Duodenal mucosa (tissue), 2 donors: Measurements from ENCODE around the gene TSC22D4.
"Not testable (repeated sequence)": the region's sequence is repeated elsewhere in the genome, so short reads cannot be mapped to it uniquely, and the experiment has no call there.

Source experiments
- H3K27ac ChIP-seq: one replicate; pipeline ENCODE4 v1.7.0; 2013; ENCODE audit warnings: low read depth, low read length
- H3K27me3 ChIP-seq, 2 donors: one replicate each; pipeline ENCODE4 v1.7.0; 2013; ENCODE audit warnings: low read length in 2 of 2, control low read depth in 1 of 2; ENCODE audit not compliant: insufficient read depth in 2 of 2, control insufficient read depth in 1 of 2
- H3K36me3 ChIP-seq, 2 donors: one replicate each; pipeline ENCODE4 v1.7.0; 2013; ENCODE audit warnings: low read length in 2 of 2, control low read depth in 1 of 2; ENCODE audit not compliant: insufficient read depth in 2 of 2, control insufficient read depth in 1 of 2
- H3K4me1 ChIP-seq, 2 donors: one replicate each; pipeline ENCODE4 v1.7.0; 2013; ENCODE audit warnings: low read length in 2 of 2, control low read depth in 1 of 2; ENCODE audit not compliant: insufficient read depth in 2 of 2, control insufficient read depth in 1 of 2
- H3K4me3 ChIP-seq, 2 donors: one replicate each; pipeline ENCODE4 v1.7.0; 2013; ENCODE audit warnings: low read length in 2 of 2, low read depth in 1 of 2
- H3K9ac ChIP-seq, 2 donors: one replicate each; pipeline ENCODE4 v1.7.0; 2013; ENCODE audit warnings: low read length in 2 of 2, low read depth in 1 of 2
- H3K9me3 ChIP-seq, 2 donors: one replicate each; pipeline ENCODE4 v1.7.0; 2013; ENCODE audit warnings: low read length in 2 of 2, control low read depth in 1 of 2; ENCODE audit not compliant: control insufficient read depth in 1 of 2

Gene TSC22D4

DNA sequence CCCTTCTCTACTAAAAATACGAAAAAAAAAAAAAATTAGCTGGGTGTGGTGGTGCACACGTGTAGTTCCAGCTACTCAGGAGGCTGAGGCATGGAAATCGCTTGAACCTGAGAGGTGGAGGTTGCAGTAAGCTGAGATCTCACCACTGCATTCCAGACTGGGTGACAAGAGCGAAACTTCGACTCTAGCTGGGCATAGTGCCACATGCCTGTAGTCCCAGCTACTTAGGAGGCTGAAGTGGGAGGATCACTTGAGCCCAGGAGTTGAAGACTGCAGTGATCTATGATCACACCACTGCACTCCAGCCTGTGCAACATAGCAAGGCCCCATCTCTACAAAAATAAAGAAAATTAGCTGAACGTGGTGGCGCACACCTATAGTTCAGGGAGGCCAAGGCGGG lies 13.7 kb downstream of the TSC22D4 start:
- Histone ChIP-seq H3K4me1 (peaks cover 0 to 5% of the 10 kb centered on the region in 2 donors), H3K27ac (no peak overlapping the region), H3K9me3 (no peaks in the 10 kb centered on the region), H3K27me3 (no peaks in the 10 kb centered on the region), H3K36me3 (peaks cover 0 to 9% of the 10 kb centered on the region in 2 donors), H3K9ac (no peak overlapping the region), H3K4me3 (no peak overlapping the region)

DNA sequence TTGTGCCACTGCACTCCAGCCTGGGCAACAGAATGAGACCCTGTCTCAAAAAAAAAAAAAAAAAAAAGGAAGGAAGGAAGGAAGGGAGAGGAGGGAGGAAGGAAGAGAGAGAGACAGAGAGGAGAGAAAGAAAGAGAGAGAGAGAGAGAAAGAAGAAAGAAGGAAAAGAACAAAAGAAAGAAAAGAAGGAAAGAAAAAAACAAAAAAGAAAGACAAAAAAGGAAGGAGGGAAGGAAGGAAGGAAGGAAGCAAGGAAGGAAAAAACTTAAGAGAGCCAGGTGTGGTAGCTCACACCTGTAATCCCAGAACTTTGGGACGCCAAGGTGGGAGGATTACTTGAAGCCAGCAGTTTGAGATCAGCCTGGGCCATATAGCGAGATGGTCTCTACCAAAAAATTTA lies 14.2 kb downstream of the TSC22D4 start:
- peaks cover 0 to 9% of the 10 kb centered on the region in 2 donors for H3K36me3 ChIP-seq

DNA sequence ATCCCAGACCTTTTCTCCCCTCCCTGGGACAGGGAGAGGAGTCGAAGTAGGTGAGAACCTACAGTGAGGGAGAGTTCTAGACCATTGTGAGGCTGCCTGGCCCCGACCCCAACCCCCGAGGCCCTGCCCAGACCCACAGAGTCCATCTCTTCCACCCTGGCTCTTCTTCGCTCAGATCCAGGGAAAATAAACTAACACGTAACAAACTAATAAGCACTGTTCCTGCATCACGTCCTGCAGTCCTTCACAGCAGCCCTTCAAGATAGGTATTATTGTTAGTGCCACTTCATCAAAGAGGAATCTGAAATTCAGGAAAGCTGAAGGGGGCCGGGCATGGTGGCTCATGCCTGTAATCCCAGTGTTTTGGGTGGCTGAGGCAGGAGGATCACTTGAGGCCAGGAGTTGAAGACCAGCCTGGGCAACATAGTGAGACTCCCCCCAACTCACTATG lies 14.8 kb downstream of the TSC22D4 start, which contains the start of gene SPACDR:
TSS of gene SPACDR (minus strand) at position 51 of the 451 bp plus-strand sequence. CDS start 235 bp downstream, outside the sequence.
- Histone ChIP-seq H3K9me3 (no peaks in the 10 kb centered on the region), H3K9ac (no peak within 1 kb of the TSS), H3K4me3 (no peak within 1 kb of the TSS), H3K27ac (no peak within 1 kb of the TSS), H3K36me3 (peaks cover 0 to 9% of the 10 kb centered on the region in 2 donors), H3K27me3 (no peaks in the 10 kb centered on the region), H3K4me1 (peaks cover 0 to 1% of the 10 kb centered on the region in 2 donors)

More for the DNA sequence above, 14.2 kb downstream of the TSC22D4 start:
- Histone ChIP-seq H3K27ac (no peak overlapping the region), H3K4me3 (no peak overlapping the region), H3K9me3 (no peaks in the 10 kb centered on the region), H3K9ac (no peak overlapping the region), H3K4me1 (peaks cover 0 to 5% of the 10 kb centered on the region in 2 donors), H3K27me3 (no peaks in the 10 kb centered on the region)

- Histone ChIP-seq H3K27ac (no peak overlapping the region), H3K27me3 (no peaks in the 10 kb centered on the region), H3K4me1 (no peaks in the 10 kb centered on the region), H3K9me3 (no peaks in the 10 kb centered on the region), H3K4me3 (no peak overlapping the region), H3K9ac (no peak overlapping the region), H3K36me3 (no peaks in the 10 kb centered on the region)
These were observed 22.0 kb downstream of the TSC22D4 start for GRCh38 chr7:100457033-100457432.

- H3K9ac ChIP-seq, result no peak overlapping the region
- no peak overlapping the region for H3K27ac ChIP-seq
- H3K36me3 ChIP-seq, result no peaks in the 10 kb centered on the region
- no peaks in the 10 kb centered on the region for H3K4me1 ChIP-seq
- H3K27me3 ChIP-seq, result no peaks in the 10 kb centered on the region
- H3K4me3 ChIP-seq, result no peak overlapping the region
- H3K9me3 ChIP-seq, result no peaks in the 10 kb centered on the region
These were observed 22.5 kb downstream of the TSC22D4 start for GRCh38 chr7:100456562-100456961.

DNA sequence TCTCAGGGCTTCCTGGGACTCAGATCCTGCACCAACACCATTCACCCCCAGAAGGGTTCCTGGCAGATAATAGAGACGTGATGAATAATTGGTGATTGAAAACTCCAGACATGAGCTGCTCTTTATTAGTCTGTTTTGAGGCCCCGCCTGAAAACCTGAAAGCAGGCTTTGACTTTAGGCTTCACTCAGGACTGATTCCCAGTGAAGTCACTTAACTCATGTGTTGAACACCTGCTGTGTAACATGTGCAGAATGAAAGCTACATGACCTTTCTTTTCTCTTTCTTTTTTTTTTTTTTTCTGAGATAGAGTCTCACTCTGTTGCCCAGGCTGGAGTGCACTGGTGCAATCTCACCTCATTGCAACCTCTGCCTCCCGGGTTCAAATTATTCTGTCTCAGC lies 23.8 kb downstream of the TSC22D4 start:
- Histone ChIP-seq H3K27me3 (no peaks in the 10 kb centered on the region), H3K9ac (no peak overlapping the region), H3K4me1 (peaks cover 0 to 1% of the 10 kb centered on the region in 2 donors), H3K36me3 (no peaks in the 10 kb centered on the region), H3K27ac (no peak overlapping the region), H3K4me3 (no peak overlapping the region), H3K9me3 (no peaks in the 10 kb centered on the region)

- H3K4me1 ChIP-seq, H3K4me3 ChIP-seq, H3K27ac ChIP-seq, H3K9me3 ChIP-seq, H3K27me3 ChIP-seq, H3K9ac ChIP-seq, H3K36me3 ChIP-seq: not testable (repeated sequence)
These were observed 25.2 kb downstream of the TSC22D4 start for GRCh38 chr7:100453854-100454253.

- Histone ChIP-seq H3K9ac (no peak overlapping the region), H3K4me3 (no peak overlapping the region), H3K4me1 (peaks cover 0 to 3% of the 10 kb centered on the region in 2 donors), H3K9me3 (no peaks in the 10 kb centered on the region), H3K36me3 (no peaks in the 10 kb centered on the region), H3K27ac (no peak overlapping the region), H3K27me3 (no peaks in the 10 kb centered on the region)
These were observed 26.5 kb downstream of the TSC22D4 start for GRCh38 chr7:100452513-100452912.

DNA sequence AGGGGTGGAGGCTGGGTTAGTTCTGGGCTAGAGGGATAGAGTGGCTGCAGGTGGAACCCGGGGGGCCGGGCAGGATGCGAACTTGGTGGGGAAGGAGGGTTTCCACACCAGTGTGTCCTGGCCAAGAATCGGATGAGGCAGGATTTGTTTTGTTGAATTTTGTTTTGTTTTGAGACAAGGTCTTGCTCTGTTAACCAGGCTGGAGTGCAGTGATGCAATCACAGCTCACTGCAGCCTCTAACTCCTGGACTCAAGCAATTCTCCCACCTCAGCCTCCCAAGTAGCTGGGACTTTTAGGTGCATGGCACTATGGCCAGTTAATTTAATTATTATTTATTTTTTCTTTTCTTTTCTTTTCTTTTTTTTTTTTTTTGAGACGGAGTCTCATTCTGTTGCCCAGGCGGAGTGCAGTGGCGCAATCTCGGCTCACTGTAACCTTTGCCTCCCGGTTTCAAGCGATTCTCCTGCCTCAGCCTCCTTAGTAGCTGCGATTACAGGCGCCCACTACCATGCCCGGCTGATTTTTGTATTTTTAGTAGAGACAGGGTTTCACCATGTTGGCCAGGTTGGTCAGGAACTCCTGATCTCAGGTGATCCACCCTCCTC lies 29.7 kb downstream of the TSC22D4 start:
- Histone ChIP-seq H3K27ac (no peak overlapping the region), H3K9ac (no peak overlapping the region)

DNA sequence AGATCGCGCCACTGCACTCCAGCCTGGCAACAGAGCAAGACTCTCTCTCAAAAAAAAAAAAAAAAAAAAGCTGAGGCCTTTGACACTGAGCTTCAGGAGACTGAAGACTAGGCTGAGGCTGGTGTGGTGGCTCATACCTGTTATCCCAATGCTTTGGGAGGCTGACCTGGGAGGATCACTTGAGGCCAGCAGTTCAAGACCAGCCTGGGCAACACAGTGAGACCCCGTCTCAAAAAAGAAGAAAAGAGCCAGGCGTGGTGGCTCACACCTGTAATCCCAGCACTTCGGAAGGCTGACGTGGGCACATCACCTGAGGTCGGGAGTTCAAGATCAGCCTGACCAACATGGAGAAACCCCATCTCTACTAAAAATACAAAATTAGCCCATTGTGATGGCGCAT lies 31.7 kb downstream of the TSC22D4 start:
- H3K9ac ChIP-seq, H3K4me3 ChIP-seq, H3K9me3 ChIP-seq, H3K27me3 ChIP-seq, H3K36me3 ChIP-seq, H3K27ac ChIP-seq: not testable (repeated sequence)
- H3K4me1 ChIP-seq, result peaks cover 10 to 14% of the 10 kb centered on the region in 2 donors

More for the DNA sequence above, 29.7 kb downstream of the TSC22D4 start:
- Histone ChIP-seq H3K4me1 (peaks cover 8 to 12% of the 10 kb centered on the region in 2 donors), H3K27me3 (no peaks in the 10 kb centered on the region), H3K36me3 (no peaks in the 10 kb centered on the region), H3K9me3 (no peaks in the 10 kb centered on the region), H3K4me3 (no peak overlapping the region)
